Activated T-cell treated with anti-CD3 and anti-CD28 coated beads, Interleukin-2, amount 50 U/mL, for 72 hours (primary cell): Measurements from ENCODE around the gene CZIB. TPM values are rescaled to one million over a fixed set of nuclear protein-coding genes. Genes with fewer than 3 reads are reported as not detected.

Experiments used
- ATAC-seq, 2 donors: fragments of 150-1000 bp; cut with Tn5 transposase; replicated peaks in 1 of 2; 2 replicates each; pipeline ENCODE4 v1.10.0; 2021; ENCODE audit warnings: moderate library complexity in 2 of 2, mild to moderate bottlenecking in 1 of 2
- DNase-seq, 2 donors: peaks; one replicate each; pipeline ENCODE4 v3.0.0; 2021 to 2022; ENCODE audit warnings: mixed read lengths in 1 of 2
- H3K27ac Mint-ChIP-seq: one replicate; pipeline ENCODE4 v1.8.0; 2022; ENCODE audit warnings: mild to moderate bottlenecking, moderate library complexity, mixed read lengths
- H3K27me3 Mint-ChIP-seq: one replicate; pipeline ENCODE4 v1.8.0; 2022; ENCODE audit warnings: low read depth, mixed read lengths
- H3K36me3 Mint-ChIP-seq, 2 donors: one replicate each; pipeline ENCODE4 v1.8.0; 2022; ENCODE audit warnings: mixed read lengths in 2 of 2, mild to moderate bottlenecking in 1 of 2; ENCODE audit not compliant: insufficient read depth in 2 of 2
- H3K4me1 Mint-ChIP-seq: one replicate; pipeline ENCODE4 v1.8.0; 2022; ENCODE audit warnings: low read depth, mixed read lengths
- H3K4me3 Mint-ChIP-seq, 2 donors: one replicate each; pipeline ENCODE4 v1.8.0; 2022; ENCODE audit warnings: mild to moderate bottlenecking in 2 of 2, mixed read lengths in 2 of 2, moderate library complexity in 2 of 2
- H3K9me3 Mint-ChIP-seq, 2 donors: one replicate each; pipeline ENCODE4 v1.8.0; 2022; ENCODE audit warnings: mixed read lengths in 2 of 2
- total RNA-seq, 2 donors: library from RNA; stranded (reverse); gene quantifications; one replicate each; pipeline ENCODE4 v1.2.3, GENCODE V29; 2022

The CZIB gene
- total RNA-seq, 2 donors from 2014 or later, result 43.1 to 43.4 TPM

GRCh38 chr1:53174971-53175913 is 45.2 kb downstream of the CZIB start:
- Mint-ChIP-seq H3K9me3 (no peaks in the 10 kb centered on the region), H3K27me3 (peaks cover 40% of the 10 kb centered on the region), H3K4me1 (peaks cover 5% of the 10 kb centered on the region), H3K36me3 (no peaks in the 10 kb centered on the region), H3K4me3 (no peak overlapping the region), H3K27ac (no peak overlapping the region)
- ATAC-seq (no peak), DNase-seq (no peak)

DNA sequence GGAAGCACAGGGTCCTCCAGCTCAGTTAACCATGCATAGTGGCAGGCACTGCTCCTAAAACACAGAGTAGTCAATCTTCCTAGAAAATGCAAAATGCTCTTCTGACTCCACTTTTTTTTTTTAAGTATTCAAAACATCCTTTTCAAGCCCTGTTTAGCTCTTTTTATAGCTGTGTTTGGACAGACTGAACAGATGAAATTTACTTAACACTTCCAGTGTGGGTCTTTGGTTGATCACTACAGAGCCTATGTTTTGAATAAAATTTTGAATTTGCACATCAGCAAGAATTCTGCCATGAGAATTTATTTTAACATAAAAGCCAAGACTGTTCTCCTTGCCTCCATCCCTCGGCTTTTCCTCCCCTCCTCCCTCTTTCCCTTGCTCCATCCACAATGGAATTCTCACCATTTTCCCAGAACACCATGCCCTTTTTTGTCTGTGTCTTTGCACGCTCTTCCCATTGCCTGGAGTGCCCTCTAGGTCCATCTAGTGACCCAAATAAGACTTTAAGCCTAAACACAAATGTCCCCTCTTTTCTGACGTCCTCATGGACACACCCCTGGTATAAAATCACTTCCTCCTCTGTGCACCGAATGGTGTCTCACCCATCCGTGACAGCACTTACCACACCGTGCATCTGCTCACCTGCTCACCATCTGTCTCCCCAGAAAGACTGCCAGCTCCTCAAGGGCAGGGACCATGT is 47.9 kb downstream of the CZIB start:
- no peaks in the 10 kb centered on the region for H3K36me3 Mint-ChIP-seq
- DNase-seq, result no peak
- peak overlapping the region; percentile 21 for H3K27ac Mint-ChIP-seq

DNA sequence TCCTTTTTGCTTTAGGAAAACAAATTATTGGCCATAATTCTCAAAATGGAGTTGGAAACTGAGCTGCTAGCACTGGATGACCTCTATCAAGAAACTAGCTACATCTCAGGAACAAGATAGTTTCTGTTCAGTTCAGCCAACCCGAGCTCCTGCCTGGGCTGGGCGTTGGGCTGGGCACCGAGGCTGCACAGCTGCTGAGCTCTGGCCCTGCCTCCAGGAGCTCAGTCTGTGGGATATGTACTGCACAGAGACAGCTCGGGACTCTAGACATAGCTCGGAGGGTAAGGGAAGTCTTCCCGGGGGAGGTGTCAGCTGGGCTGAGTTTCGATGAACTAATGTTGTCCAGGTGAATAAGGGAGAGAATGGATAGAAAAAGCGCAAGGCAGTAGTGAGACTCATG is 53.5 kb downstream of the CZIB start:
- H3K4me3 Mint-ChIP-seq, result no peak overlapping the region
- H3K36me3 Mint-ChIP-seq, result no peaks in the 10 kb centered on the region
- no peaks in the 10 kb centered on the region for H3K9me3 Mint-ChIP-seq
- H3K27ac Mint-ChIP-seq, result no peak overlapping the region
- no peaks in the 10 kb centered on the region for H3K4me1 Mint-ChIP-seq
- H3K27me3 Mint-ChIP-seq, result peaks cover 2% of the 10 kb centered on the region
- DNase-seq (no peak), ATAC-seq (no peak)

More for the DNA sequence above, 47.9 kb downstream of the CZIB start:
- peaks cover 5% of the 10 kb centered on the region for H3K4me1 Mint-ChIP-seq
- H3K9me3 Mint-ChIP-seq, result no peaks in the 10 kb centered on the region
- H3K27me3 Mint-ChIP-seq, result peaks cover 37% of the 10 kb centered on the region
- peak in 1 of 2 donors; percentile 49 for ATAC-seq
- H3K4me3 Mint-ChIP-seq, result no peak overlapping the region

GRCh38 chr1:53166366-53166765 is 54.1 kb downstream of the CZIB start:
- Mint-ChIP-seq H3K9me3 (no peaks in the 10 kb centered on the region), H3K27ac (no peak overlapping the region), H3K36me3 (no peaks in the 10 kb centered on the region), H3K4me3 (no peak overlapping the region), H3K4me1 (no peaks in the 10 kb centered on the region), H3K27me3 (no peaks in the 10 kb centered on the region)
- ATAC-seq (no peak), DNase-seq (no peak)

- ATAC-seq (no peak), DNase-seq (no peak)
- H3K27me3 Mint-ChIP-seq, result no peaks in the 10 kb centered on the region
- H3K27ac Mint-ChIP-seq, result no peak overlapping the region
- no peaks in the 10 kb centered on the region for H3K4me1 Mint-ChIP-seq
- H3K4me3 Mint-ChIP-seq, result no peak overlapping the region
- no peaks in the 10 kb centered on the region for H3K9me3 Mint-ChIP-seq
- H3K36me3 Mint-ChIP-seq, result no peaks in the 10 kb centered on the region
Observed at GRCh38 chr1:53165408-53165961, 54.9 kb downstream of the CZIB start.

Other genes with a start within 250 kb of the CZIB start
- not detected for gene PODN, start 158.4 kb downstream of the CZIB start, total RNA-seq
- not detected for gene SLC1A7, start 78.0 kb downstream of the CZIB start, total RNA-seq
- gene CPT2, start 23.8 kb downstream of the CZIB start, total RNA-seq, result 10 to 100 TPM; 21.9 to 25.3 TPM
- 10 to 100 TPM; 65.2 TPM for gene MAGOH, start 17.9 kb upstream of the CZIB start, total RNA-seq
- gene LRP8, start 107.4 kb upstream of the CZIB start, total RNA-seq, result 10 to 100 TPM; 31.4 to 36.5 TPM
- not detected for gene DMRTB1, start 238.8 kb upstream of the CZIB start, total RNA-seq